Measurements from ENCODE around the gene TEX54. TPM values are rescaled to one million over a fixed set of nuclear protein-coding genes. Genes with fewer than 3 reads are reported as not detected.
A peak's percentile ranks its signal among the peaks of the same experiment; 100 is the strongest.

The TEX54 gene
- total and polyA plus RNA-seq, 8 donors, result not detected

- TF ChIP-seq EP300 (IDR thresholded peaks at IDR 0.05) (no peak), POLR2AphosphoS5 (IDR thresholded peaks at IDR 0.05) (peak; percentile 94 to 100 (median 97)), CTCF (IDR thresholded peaks at IDR 0.05) (no peak), POLR2A (IDR thresholded peaks at IDR 0.05) (peak in 2 of 4 donors; percentile 79 to 96)
- peak; percentile 97 to 99 for DNase-seq
- H3K4me1 ChIP-seq, result peaks cover 29 to 66% (median 42%) of the 10 kb centered on the region in 4 donors
- peak overlapping the region; percentile 78 to 89 (median 79) for H3K27ac ChIP-seq
- intact Hi-C loops (cut with DNase I; ENCODE audit: low total_unique reads), result loop anchor here (10.0 kb wide), 1 partner anchor 61 kb away; the partner anchor contains the start of gene TMEM223
- H3K27me3 ChIP-seq, result no peaks in the 10 kb centered on the region
- peaks cover 31 to 35% (median 32%) of the 10 kb centered on the region in 4 donors for H3K36me3 ChIP-seq
- no peaks in the 10 kb centered on the region for H3K9me3 ChIP-seq
- WGBS, 5 donors, result 0 to 1% (median 1%) methylated on average over 41 to 54 of the region's 54 CpGs
- H3K4me3 ChIP-seq, result peak overlapping the region; percentile 59 to 99 (median 82)
Measured at GRCh38 chr11:62855571-62856332, 23.1 kb upstream of the TEX54 start.

GRCh38 chr11:62854825-62855570, 22.4 kb upstream of the TEX54 start:
- peak overlapping the region; percentile 78 to 89 (median 79) for H3K27ac ChIP-seq
- peaks cover 29 to 62% (median 42%) of the 10 kb centered on the region in 4 donors for H3K4me1 ChIP-seq
- 1 to 3% (median 1%) methylated on average over 15 of the region's 15 CpGs for WGBS, 5 donors

GRCh38 chr11:62854013-62854824, 21.6 kb upstream of the TEX54 start:
- TF ChIP-seq EP300 (IDR thresholded peaks at IDR 0.05), result no peak
- TF ChIP-seq POLR2A (IDR thresholded peaks at IDR 0.05), result no peak
- no peak for TF ChIP-seq CTCF (IDR thresholded peaks at IDR 0.05)
- TF ChIP-seq POLR2AphosphoS5 (IDR thresholded peaks at IDR 0.05), result no peak
- Histone ChIP-seq H3K27me3 (no peaks in the 10 kb centered on the region), H3K36me3 (peaks cover 31 to 35% (median 32%) of the 10 kb centered on the region in 4 donors), H3K27ac (peak overlapping the region in 3 of 5 donors; percentile 79 to 89 (median 84)), H3K9me3 (no peaks in the 10 kb centered on the region), H3K4me1 (peaks cover 29 to 62% (median 42%) of the 10 kb centered on the region in 4 donors), H3K4me3 (peak overlapping the region; percentile 59 to 99 (median 82))
- 5 to 9% (median 8%) methylated on average over 8 of the region's 8 CpGs for WGBS, 5 donors
- intact Hi-C loops (cut with DNase I; ENCODE audit: low total_unique reads), result loop anchor here (10.0 kb wide), 1 partner anchor 59 kb away; the partner anchor contains the start of gene TMEM223
- DNase-seq, result no peak

More at GRCh38 chr11:62854825-62855570, 22.4 kb upstream of the TEX54 start:
- DNase-seq, result no peak
- TF ChIP-seq CTCF (IDR thresholded peaks at IDR 0.05) (no peak), EP300 (IDR thresholded peaks at IDR 0.05) (no peak), POLR2AphosphoS5 (IDR thresholded peaks at IDR 0.05) (no peak), POLR2A (IDR thresholded peaks at IDR 0.05) (no peak)
- H3K27me3 ChIP-seq, result no peaks in the 10 kb centered on the region
- H3K4me3 ChIP-seq, result peak overlapping the region; percentile 59 to 99 (median 82)
- intact Hi-C loops (cut with DNase I; ENCODE audit: low total_unique reads), result loop anchor here (10.0 kb wide), 1 partner anchor 60 kb away; the partner anchor contains the start of gene TMEM223
- peaks cover 31 to 35% (median 32%) of the 10 kb centered on the region in 4 donors for H3K36me3 ChIP-seq
- no peaks in the 10 kb centered on the region for H3K9me3 ChIP-seq

All from stomach (tissue), 9 donors.